Measurements from ENCODE around the gene CD44. TPM values are rescaled to one million over a fixed set of nuclear protein-coding genes. Genes with fewer than 3 reads are reported as not detected.

Gene CD44
- total RNA-seq, 1 experiment from 2014 or later: 15.9 TPM

DNA sequence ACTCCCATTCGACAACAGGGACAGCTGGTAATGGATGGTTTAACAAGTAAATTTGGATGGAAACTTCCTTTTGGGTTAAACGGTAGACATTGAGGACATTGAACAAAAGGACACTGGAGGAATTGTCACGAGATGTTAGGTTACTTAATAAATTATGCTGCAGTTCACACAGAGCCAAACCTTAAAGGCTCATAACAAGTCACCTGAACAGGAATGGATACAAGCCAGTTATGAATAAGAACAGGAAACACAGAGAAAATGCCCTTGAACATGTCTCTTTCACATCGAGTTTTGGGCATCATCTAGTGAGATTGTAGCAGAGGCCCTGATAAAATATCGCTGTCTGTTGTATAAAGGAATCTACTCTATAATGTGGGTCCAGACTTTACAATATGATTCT, 65.6 kb downstream of the CD44 start:
- no TSS peak for BruUV-seq (replicated peaks)
- TF ChIP-seq, protein P1, sequence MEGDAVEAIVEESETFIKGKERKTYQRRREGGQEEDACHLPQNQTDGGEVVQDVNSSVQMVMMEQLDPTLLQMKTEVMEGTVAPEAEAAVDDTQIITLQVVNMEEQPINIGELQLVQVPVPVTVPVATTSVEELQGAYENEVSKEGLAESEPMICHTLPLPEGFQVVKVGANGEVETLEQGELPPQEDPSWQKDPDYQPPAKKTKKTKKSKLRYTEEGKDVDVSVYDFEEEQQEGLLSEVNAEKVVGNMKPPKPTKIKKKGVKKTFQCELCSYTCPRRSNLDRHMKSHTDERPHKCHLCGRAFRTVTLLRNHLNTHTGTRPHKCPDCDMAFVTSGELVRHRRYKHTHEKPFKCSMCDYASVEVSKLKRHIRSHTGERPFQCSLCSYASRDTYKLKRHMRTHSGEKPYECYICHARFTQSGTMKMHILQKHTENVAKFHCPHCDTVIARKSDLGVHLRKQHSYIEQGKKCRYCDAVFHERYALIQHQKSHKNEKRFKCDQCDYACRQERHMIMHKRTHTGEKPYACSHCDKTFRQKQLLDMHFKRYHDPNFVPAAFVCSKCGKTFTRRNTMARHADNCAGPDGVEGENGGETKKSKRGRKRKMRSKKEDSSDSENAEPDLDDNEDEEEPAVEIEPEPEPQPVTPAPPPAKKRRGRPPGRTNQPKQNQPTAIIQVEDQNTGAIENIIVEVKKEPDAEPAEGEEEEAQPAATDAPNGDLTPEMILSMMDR (conservative IDR thresholded peaks at IDR 0.05; ENCODE audit: low read depth, low read length): no peak
- TF ChIP-seq EZH2 (IDR thresholded peaks at IDR 0.05; ENCODE audit: borderline replicate concordance, low read depth, low read length, poor library complexity, severe bottlenecking): no peak
- ChIA-PET POLR2A (ENCODE audit: low non-redundant PET) (no interaction called here), CTCF (no interaction called here)
- Histone ChIP-seq H3K9me3 (ENCODE audit: low read depth, low read length, poor library complexity, severe bottlenecking) (no peaks in the 10 kb centered on the region), H3K4me3 (ENCODE audit: low read depth, low read length, poor library complexity, severe bottlenecking) (no peak overlapping the region), H3K36me3 (ENCODE audit: insufficient read depth, low read length, poor library complexity, severe bottlenecking) (no peaks in the 10 kb centered on the region), H3K27me3 (replicated peaks; ENCODE audit: insufficient read depth, low read depth, low read length, poor library complexity) (peaks cover 8% of the 10 kb centered on the region), H3K4me1 (ENCODE audit: insufficient read depth, low read length, poor library complexity, severe bottlenecking) (no peaks in the 10 kb centered on the region), H3K27ac (ENCODE audit: low read depth, low read length, poor library complexity, severe bottlenecking) (no peak overlapping the region)
- intact Hi-C loops (cut with micrococcal nuclease; ENCODE audit: unreplicated experiment): no loop called here
- DNase-seq (ENCODE audit: low spot score): no peak

DNA sequence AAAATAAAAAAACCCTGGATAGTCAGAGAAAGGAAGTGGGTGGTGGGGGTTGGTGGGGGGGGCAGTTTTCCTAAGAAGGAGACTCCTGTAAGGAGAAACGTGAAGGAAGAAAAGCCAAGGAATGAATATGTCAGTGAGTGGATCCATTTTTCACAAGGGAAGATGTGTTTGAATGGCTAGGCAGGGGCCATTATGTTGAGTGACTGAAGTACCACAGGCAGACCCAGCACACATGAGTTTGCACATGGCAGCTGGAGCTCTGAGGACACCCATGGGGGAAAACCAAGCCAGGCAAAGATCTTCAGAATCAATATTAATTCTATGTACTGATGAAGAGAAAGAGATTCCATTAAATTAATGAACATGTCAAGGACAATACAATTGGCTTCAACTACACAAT, 67.6 kb downstream of the CD44 start:
- H3K9me3 ChIP-seq (ENCODE audit: low read depth, low read length, poor library complexity, severe bottlenecking): no peaks in the 10 kb centered on the region
- no peaks in the 10 kb centered on the region for H3K36me3 ChIP-seq (ENCODE audit: insufficient read depth, low read length, poor library complexity, severe bottlenecking)
- no TSS peak for BruUV-seq (replicated peaks)
- ChIA-PET POLR2A (ENCODE audit: low non-redundant PET) (no interaction called here), CTCF (no interaction called here)
- peaks cover 11% of the 10 kb centered on the region for H3K27me3 ChIP-seq (replicated peaks; ENCODE audit: insufficient read depth, low read depth, low read length, poor library complexity)
- no peak overlapping the region for H3K27ac ChIP-seq (ENCODE audit: low read depth, low read length, poor library complexity, severe bottlenecking)
- TF ChIP-seq, protein P1 (conservative IDR thresholded peaks at IDR 0.05; ENCODE audit: low read depth, low read length): no peak
- no peak for TF ChIP-seq EZH2 (IDR thresholded peaks at IDR 0.05; ENCODE audit: borderline replicate concordance, low read depth, low read length, poor library complexity, severe bottlenecking)
- no peaks in the 10 kb centered on the region for H3K4me1 ChIP-seq (ENCODE audit: insufficient read depth, low read length, poor library complexity, severe bottlenecking)
- no peak overlapping the region for H3K4me3 ChIP-seq (ENCODE audit: low read depth, low read length, poor library complexity, severe bottlenecking)
- intact Hi-C loops (cut with micrococcal nuclease; ENCODE audit: unreplicated experiment): no loop called here
- no peak for DNase-seq (ENCODE audit: low spot score)

DNA sequence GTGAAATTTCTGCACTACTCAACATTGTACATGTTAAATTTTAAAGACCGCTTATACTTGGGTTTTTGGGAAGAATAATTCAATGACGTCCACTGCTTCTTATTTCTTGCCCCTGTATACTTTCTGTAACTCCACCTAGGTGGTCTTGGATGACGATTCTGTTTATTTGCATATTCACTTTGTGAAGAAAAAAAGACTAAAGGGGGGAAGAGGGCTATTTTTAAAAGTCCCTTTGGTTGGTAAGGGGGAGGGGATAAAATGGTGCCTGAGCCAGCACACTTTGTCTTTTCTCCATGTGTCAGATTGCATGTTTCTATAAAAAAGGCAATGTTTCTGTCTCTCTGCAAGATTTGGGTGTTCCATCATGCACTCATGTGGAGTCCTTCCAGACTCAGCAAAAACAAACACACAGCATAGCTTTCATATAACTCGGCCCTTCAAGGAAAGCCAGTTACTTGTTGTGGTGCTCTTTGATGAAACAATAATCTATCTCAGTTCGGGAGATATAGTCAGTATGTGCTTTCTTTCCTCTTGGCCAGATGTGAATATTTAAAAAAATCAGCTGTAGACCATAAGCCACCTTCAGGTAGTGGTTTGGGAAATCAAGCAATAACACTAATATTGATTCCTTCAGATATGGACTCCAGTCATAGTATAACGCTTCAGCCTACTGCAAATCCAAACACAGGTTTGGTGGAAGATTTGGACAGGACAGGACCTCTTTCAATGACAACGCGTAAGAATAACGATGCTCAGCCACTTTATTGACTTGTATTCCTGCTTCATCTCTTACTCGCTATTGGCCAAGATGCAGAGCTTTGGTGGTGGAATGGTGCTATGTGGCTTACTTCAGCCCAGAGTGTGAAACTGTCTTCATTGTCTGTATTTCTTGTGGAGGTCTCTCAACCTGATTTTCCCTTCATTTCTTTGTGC, 68.8 kb downstream of the CD44 start:
- ChIA-PET POLR2A (ENCODE audit: low non-redundant PET) (no interaction called here), CTCF (no interaction called here)
- DNase-seq (ENCODE audit: low spot score): no peak
- H3K36me3 ChIP-seq (ENCODE audit: insufficient read depth, low read length, poor library complexity, severe bottlenecking): no peaks in the 10 kb centered on the region
- H3K4me1 ChIP-seq (ENCODE audit: insufficient read depth, low read length, poor library complexity, severe bottlenecking): no peaks in the 10 kb centered on the region
- TF ChIP-seq, protein P1 (conservative IDR thresholded peaks at IDR 0.05; ENCODE audit: low read depth, low read length): no peak
- TF ChIP-seq EZH2 (IDR thresholded peaks at IDR 0.05; ENCODE audit: borderline replicate concordance, low read depth, low read length, poor library complexity, severe bottlenecking): no peak
- no peak overlapping the region for H3K27ac ChIP-seq (ENCODE audit: low read depth, low read length, poor library complexity, severe bottlenecking)
- intact Hi-C loops (cut with micrococcal nuclease; ENCODE audit: unreplicated experiment): no loop called here
- H3K9me3 ChIP-seq (ENCODE audit: low read depth, low read length, poor library complexity, severe bottlenecking): no peaks in the 10 kb centered on the region
- no peak overlapping the region for H3K4me3 ChIP-seq (ENCODE audit: low read depth, low read length, poor library complexity, severe bottlenecking)
- peaks cover 11% of the 10 kb centered on the region for H3K27me3 ChIP-seq (replicated peaks; ENCODE audit: insufficient read depth, low read depth, low read length, poor library complexity)
- no TSS peak for BruUV-seq (replicated peaks)

All from A673 (cell line).